Measurements from ENCODE around the gene AQP6.

Gene AQP6

GRCh38 chr12:50003595-50003994 lies 30.8 kb downstream of the AQP6 start:
- TF ChIP-seq POLR2AphosphoS5 (IDR thresholded peaks at IDR 0.05; ENCODE audit: low read depth, low read length) (no peak), TAF1 (IDR thresholded peaks at IDR 0.05; ENCODE audit: borderline replicate concordance, insufficient read depth, low read length) (no peak), FOXP2 (optimal IDR thresholded peaks at IDR 0.05; ENCODE audit: borderline replicate concordance, extremely low read depth, extremely low read length, insufficient read depth) (no peak), SIN3A (IDR thresholded peaks at IDR 0.05; ENCODE audit: borderline replicate concordance, insufficient read depth, low read length) (no peak), REST (IDR thresholded peaks at IDR 0.05; ENCODE audit: insufficient read depth in 1 of 2, low read depth in 2 of 2, low read length in 2 of 2) (no peak)

GRCh38 chr12:50004696-50005095 lies 31.9 kb downstream of the AQP6 start:
- no peak for TF ChIP-seq POLR2AphosphoS5 (IDR thresholded peaks at IDR 0.05; ENCODE audit: low read depth, low read length)
- TF ChIP-seq REST (IDR thresholded peaks at IDR 0.05; ENCODE audit: insufficient read depth in 1 of 2, low read depth in 2 of 2, low read length in 2 of 2) = no peak
- TF ChIP-seq FOXP2 (optimal IDR thresholded peaks at IDR 0.05; ENCODE audit: borderline replicate concordance, extremely low read depth, extremely low read length, insufficient read depth) = no peak
- TF ChIP-seq SIN3A (IDR thresholded peaks at IDR 0.05; ENCODE audit: borderline replicate concordance, insufficient read depth, low read length) = no peak
- TF ChIP-seq TAF1 (IDR thresholded peaks at IDR 0.05; ENCODE audit: borderline replicate concordance, insufficient read depth, low read length) = no peak

GRCh38 chr12:50005175-50005574 lies 32.4 kb downstream of the AQP6 start:
- no peak for TF ChIP-seq SIN3A (IDR thresholded peaks at IDR 0.05; ENCODE audit: borderline replicate concordance, insufficient read depth, low read length)
- no peak for TF ChIP-seq FOXP2 (optimal IDR thresholded peaks at IDR 0.05; ENCODE audit: borderline replicate concordance, extremely low read depth, extremely low read length, insufficient read depth)
- TF ChIP-seq REST (IDR thresholded peaks at IDR 0.05; ENCODE audit: insufficient read depth in 1 of 2, low read depth in 2 of 2, low read length in 2 of 2) = no peak
- no peak for TF ChIP-seq POLR2AphosphoS5 (IDR thresholded peaks at IDR 0.05; ENCODE audit: low read depth, low read length)
- no peak for TF ChIP-seq TAF1 (IDR thresholded peaks at IDR 0.05; ENCODE audit: borderline replicate concordance, insufficient read depth, low read length)

GRCh38 chr12:50006280-50006679 lies 33.5 kb downstream of the AQP6 start:
- TF ChIP-seq REST (IDR thresholded peaks at IDR 0.05; ENCODE audit: insufficient read depth in 1 of 2, low read depth in 2 of 2, low read length in 2 of 2) (no peak), POLR2AphosphoS5 (IDR thresholded peaks at IDR 0.05; ENCODE audit: low read depth, low read length) (no peak), TAF1 (IDR thresholded peaks at IDR 0.05; ENCODE audit: borderline replicate concordance, insufficient read depth, low read length) (no peak), FOXP2 (optimal IDR thresholded peaks at IDR 0.05; ENCODE audit: borderline replicate concordance, extremely low read depth, extremely low read length, insufficient read depth) (no peak), SIN3A (IDR thresholded peaks at IDR 0.05; ENCODE audit: borderline replicate concordance, insufficient read depth, low read length) (no peak)
